GM10847 (cell line): ENCODE results near the gene PSMG4.

Source experiments
- POLR2A ChIP-seq: IDR thresholded peaks from 2 replicates; pipeline ENCODE4 v1.6.1; 2011; ENCODE audit not compliant: insufficient read length; ENCODE audit errors: extremely low read depth

Gene PSMG4

DNA sequence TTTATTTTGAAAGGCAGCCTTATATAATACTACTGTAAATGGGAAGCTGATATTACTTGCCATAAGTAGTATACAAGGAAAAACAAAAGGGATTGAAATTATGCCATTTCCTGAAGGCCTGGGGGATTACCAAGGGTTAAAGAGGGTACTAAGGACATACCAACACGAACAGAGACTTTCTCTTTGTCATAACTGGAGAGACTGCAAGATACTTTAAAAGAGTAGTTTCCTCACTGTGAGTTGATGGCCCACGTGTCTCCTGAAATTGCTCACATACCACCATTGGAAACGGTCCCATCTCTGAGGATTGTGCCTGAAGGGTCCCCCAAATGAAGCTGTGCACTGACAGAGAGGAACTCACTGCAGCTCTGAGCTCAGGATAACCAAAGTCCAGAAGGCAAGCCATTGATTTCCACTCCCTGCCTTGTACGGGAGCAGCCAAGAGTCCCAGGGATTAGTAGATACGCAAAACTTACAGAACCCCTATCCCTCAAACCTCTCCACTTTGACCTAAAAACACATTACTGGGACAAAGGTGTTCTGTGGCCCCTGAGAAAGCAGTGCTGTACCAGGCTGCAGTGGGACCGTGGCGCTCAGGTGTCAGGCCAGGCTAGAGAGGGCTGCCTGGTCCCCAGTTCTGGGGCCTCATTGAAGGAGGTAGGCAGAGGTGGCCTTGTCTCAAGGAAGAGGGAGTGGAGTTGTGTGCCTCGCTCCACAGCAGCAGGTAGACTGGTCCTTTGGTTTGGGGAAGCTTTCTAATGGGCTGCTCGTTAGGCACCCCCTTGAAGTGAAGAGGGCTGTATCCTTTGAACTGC, 15.2 kb downstream of the PSMG4 start:
- TF ChIP-seq POLR2A = no peak

DNA sequence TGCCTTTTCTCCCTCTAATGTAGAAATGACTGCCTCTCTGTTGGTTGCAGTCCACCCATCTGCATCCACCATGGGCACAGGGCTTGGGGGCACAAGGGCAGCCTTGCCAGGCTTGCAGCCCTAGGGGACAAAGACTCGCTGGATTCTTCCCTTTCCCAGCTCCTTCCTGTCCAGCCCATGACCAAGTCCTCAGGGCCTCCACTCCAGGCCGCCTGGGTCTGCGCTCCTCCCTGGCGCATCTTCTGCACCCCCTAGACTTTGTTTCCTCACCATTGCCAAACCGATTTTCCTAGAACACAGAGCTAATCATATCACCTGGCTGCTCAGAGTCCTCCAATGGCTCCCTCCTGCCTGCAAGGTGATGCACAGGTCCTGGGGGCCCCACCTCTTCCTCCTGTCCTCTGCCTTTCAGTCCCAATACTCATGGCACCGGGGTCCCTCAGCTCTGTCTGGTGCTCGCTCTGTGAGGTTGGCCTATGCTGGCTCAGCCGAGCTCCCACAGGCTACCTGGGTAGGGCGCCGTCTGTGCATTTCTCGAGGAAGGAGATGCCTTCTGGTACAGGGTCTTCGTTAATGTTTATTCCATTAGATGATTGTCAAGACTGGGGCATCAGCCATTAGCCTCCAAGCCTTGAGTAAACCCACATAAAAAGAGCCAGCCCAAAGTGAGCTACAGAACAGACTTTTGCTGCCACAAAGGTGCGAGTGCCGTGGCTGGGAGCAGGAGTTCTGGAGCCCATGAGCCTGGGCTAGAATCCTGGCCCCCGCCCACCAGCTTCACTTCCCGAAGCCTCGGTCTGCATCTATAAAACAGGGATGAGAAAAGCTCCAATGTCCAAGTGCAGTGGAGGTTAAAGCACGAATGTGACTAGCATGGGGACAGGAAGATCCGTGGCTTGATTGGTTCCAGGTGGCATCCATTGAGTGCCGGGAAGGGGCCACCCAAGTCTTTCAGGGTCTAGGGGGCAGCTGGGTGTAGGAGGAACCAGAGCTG, 17.7 kb downstream of the PSMG4 start:
- TF ChIP-seq POLR2A = no peak

GRCh38 chr6:3277251-3277650, 18.5 kb downstream of the PSMG4 start:
- TF ChIP-seq POLR2A = no peak

DNA sequence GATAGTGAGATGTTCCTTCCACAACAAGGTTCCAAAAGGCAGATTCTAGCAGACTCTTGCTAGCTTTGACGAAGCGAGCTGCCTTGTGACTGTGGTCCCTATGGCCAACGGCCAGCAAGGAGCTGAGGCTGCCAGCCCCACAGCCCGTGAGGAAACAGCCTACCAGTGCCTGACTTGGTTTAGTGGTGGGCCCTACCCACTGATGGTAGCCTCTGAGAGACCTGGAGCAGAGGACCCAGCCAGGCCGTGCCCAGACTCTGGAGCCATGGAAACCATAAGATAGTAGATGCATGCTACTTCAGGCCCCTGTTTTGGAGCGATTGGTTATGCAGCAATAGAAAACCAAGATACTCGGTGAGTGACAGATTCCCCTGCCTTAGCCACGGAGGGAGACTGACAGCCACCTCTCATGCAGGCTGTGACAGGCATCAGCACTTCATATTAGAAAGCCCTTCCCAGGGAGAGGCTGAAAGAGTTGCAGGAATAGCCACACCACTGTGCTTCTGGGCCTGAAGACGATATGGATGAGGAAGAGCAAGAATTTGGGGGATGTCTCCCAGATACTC, 19.2 kb downstream of the PSMG4 start:
- TF ChIP-seq POLR2A = no peak

DNA sequence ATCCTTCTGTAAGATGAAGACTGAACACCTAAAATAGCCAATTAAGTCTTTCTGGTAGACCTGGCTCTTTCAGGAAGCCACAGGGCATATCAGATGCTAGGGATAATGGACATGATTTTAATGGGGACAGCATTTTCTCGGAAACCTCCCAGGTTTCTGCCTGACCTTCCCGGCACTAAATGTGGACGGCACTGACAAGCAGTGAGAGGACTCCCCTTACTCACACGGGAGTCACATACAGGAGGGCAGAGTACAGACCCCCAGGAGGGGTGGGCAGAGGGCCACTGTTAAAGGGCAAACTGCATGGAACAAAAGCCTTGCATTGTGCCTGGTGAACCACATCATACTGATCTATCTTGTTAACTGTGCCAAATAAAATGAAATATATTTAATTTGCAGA, 19.9 kb downstream of the PSMG4 start:
- no peak for TF ChIP-seq POLR2A

DNA sequence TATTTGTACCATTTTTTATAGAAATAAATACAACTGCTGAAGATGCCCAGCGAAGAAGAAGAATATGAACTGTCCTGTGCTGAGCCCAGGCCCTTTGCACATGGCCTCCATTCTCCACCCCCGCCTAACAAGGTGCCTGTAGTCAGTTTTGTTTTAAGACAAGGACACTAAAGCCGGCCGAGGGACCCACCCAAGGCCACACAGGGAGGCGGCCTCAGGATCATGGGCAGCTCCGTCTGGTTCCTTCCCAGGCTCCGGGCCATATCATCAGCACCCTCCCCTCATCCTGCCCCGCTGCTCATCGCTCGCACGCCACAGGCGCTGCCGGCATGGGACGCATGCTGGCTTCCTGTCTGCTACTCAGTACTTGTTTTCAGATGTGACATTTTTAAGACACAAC, 21.3 kb downstream of the PSMG4 start:
- TF ChIP-seq POLR2A = no peak

- no peak for TF ChIP-seq POLR2A
Observed at GRCh38 chr6:3280866-3281465, 22.2 kb downstream of the PSMG4 start.

DNA sequence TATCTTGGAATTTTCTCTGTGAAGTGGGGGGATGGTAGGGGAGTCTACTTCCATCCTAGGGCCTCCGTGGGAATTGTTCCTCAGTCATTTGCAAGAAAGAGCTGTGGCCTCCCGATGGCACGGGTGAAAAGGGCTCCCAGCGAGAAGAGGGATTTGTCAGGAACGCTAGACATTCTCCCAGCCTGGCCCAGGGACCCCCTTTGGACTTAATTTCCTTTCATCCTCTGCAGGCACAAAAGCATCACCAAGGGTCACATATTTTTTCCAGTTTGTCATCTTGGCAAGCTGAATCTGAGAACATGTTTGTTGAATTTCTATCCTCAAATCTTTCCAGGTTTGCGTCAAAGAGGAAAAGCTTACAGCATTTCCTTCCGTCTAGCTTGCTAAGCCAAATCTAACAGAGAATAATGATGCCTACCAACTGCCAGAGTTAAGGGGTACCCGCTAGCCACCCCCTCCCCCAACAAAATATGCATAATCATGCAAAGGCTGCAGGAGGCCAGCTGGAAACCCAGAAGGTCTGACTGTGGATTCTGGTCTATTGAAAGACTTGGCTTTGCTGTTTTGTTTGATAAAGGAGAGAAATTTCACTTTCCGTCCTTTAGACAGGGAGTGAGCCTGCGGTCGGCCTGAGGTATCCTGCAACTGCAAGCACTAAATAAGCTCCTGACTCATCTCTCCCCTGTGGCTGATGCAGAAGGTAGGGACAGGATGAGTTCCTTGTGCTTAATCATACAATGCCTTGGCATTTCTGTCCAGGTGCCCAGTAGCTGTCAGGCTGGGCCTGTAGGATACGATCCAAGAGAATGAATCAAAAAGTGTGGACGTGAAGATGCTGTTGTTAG, 23.1 kb downstream of the PSMG4 start:
- no peak for TF ChIP-seq POLR2A

DNA sequence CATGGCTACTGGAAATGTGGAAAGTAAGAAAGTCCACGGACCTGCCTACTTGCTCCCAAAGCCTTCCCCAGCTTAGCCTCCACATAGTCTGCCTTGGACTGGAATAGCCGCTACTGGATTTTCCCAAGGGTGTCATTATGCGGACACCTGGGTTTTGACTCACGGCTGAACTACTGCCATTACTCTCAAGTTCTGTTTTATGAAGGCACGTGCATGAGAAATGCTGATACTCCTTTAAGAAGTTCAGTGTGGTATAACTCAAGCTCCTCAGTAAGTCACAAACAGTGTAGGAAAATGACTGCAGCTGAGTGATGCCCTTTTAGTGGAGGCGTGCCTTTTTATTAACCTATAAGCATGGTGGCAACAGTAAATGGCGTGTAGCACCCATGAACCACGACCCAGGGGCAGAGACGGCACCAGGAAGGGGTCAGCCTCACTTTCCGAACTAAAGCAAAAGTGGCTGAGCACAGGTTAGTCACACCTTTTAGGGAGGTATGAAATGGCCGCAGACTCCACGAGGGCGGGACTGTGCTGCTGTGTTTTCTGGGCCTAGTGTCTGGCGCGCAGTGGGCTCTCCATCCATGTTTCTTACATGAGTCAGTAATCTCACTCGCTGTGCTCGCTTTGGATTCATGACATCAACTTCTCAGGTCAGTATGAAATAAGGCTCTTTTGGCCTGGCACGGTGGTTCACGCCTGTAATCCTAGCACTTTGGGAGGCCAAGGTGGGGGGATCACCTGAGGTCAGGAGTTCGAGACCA, 23.9 kb downstream of the PSMG4 start:
- TF ChIP-seq POLR2A = no peak

DNA sequence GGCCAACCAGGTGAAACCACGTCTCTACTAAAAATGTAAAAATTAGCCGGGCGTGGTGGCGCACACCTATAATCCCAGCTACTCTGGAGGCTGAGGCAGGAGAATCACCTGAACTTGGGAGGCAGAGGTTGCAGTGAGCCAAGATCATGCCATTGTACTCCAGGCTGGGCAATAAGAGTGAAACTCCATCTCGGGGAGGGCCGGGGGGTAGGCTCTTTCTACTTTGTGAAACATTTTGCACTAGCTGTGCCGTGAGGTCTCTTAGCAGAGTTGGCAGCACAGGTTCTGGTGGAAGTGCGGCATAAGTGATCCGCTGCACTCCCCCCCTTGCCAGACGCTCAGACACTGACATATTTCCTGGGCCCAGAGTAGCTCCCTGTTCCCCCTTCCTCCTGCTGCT, 24.5 kb downstream of the PSMG4 start:
- no peak for TF ChIP-seq POLR2A

- TF ChIP-seq POLR2A = no peak
Observed at GRCh38 chr6:3283641-3284435, 25.1 kb downstream of the PSMG4 start.

DNA sequence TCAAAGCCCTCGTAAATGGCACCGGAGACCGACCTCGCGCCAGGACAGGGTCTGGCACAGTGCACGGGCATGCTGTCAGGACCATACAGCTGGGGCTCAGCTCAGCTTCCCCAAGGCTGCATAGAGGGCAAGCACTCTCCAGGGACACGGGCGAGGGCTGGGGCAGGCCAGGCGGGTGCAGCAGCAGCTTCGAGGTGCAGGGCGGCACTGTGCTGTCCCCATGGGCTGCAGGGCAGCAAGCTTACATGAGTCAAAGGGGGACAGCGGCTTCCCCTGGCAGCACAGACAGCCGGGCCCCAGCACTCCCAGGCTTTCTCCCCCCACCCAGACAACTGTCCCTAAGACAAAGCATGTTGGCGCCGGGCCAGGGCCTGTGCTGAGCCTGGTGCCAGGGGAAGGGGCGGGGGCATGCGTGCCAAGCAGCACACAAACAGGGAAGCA, 25.7 kb downstream of the PSMG4 start:
- no peak for TF ChIP-seq POLR2A
